SK-N-SH (cell line): ENCODE data around the gene EDN2.

Experiments
- EZH2phosphoT487 ChIP-seq: fragments of 200-600 bp; sonication (generic); IDR thresholded peaks from 2 replicates; pipeline ENCODE4 v1.6.1; 2017; ENCODE audit warnings: low read depth, mixed run types, mild to moderate bottlenecking, antibody characterized with exemption, moderate library complexity, borderline replicate concordance
- FOXJ3 ChIP-seq: sonication (generic); formaldehyde crosslinking; IDR thresholded peaks from 2 replicates; pipeline ENCODE4 v1.5.1; 2020; ENCODE audit warnings: mild to moderate bottlenecking, missing genetic modification reagents
- FOXM1 ChIP-seq: IDR thresholded peaks from 2 replicates; pipeline ENCODE4 v1.4.0; 2012; ENCODE audit warnings: low read depth, mild to moderate bottlenecking

GRCh38 chr1:41533731-41534080 lies 49.2 kb upstream of the EDN2 start:
- TF ChIP-seq EZH2phosphoT487 (no peak), FOXM1 (no peak), FOXJ3 (CRISPR knock-in tag) (no peak)
